Measurements from ENCODE around the gene NR1H2.
A peak's percentile ranks its signal among the peaks of the same experiment; 100 is the strongest.
"Not testable (repeated sequence)": the region's sequence is repeated elsewhere in the genome, so short reads cannot be mapped to it uniquely, and the experiment has no call there.

Gene NR1H2

DNA sequence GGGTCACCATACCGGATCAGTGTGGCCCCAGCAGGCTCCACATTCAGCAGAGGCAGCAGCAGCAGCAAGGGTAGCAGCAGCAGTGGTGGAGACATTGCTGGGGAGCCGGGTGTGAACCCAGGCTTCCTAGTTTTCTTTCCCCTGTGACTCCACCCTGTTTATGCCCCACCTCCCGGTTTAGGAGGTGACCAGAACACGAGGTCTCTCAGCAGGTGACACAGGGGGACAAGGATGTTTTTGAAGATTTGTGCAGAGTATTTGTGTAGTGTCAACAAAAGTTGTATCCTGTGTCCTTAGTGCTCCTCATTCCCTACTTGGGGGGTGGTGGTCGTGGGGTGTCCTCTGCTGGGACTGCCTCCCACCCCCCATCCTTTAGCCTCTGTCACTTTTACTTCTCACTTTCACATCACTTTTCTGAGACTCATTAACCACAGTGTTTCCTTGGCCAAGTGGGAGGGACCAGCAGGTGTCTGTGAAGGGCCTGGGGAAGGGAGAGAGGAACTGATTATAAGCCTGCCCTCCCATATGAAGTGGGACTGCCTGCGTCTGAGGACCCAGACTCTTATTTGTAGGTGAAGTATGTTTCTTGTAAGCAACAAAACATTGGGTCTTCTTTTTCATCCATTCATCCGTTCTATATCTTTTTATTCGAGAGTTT, 31.5 kb upstream of the NR1H2 start:
- DNase-seq (ENCODE audit: low read depth in 3 of 3, low spot score in 1 of 3) = no peak

- not testable (repeated sequence) for DNase-seq (ENCODE audit: low read depth in 3 of 3, low spot score in 1 of 3)
Measured at GRCh38 chr19:50347089-50347581, 29.1 kb upstream of the NR1H2 start.

- DNase-seq (ENCODE audit: low read depth in 3 of 3, low spot score in 1 of 3) = no peak
Measured at GRCh38 chr19:50349277-50350057, 26.8 kb upstream of the NR1H2 start.

GRCh38 chr19:50352242-50352641, 24.0 kb upstream of the NR1H2 start:
- no peak for DNase-seq (ENCODE audit: low read depth in 3 of 3, low spot score in 1 of 3)

DNA sequence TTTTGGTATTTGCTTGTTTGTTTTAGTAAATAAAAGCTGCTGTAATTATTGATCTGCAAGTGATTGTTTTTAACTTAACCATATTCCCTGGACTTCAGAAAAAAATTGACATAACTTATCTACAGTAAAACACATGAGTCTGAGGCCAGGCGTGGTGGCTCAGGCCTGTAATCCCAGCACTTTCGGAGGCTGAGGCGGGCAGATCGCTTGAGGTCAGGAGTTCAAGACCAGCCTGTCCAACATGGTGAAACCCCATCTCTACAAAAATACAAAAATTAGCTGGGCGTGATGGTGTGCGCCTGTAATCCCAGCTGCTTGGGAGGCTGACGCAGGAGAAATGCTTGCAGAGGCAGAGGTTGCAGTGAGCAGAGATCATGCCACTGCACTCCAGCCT, 22.8 kb upstream of the NR1H2 start:
- DNase-seq (ENCODE audit: low read depth in 3 of 3, low spot score in 1 of 3) = not testable (repeated sequence)

- DNase-seq (ENCODE audit: low read depth in 3 of 3, low spot score in 1 of 3) = no peak
Measured at GRCh38 chr19:50356691-50357177, 19.5 kb upstream of the NR1H2 start.

DNA sequence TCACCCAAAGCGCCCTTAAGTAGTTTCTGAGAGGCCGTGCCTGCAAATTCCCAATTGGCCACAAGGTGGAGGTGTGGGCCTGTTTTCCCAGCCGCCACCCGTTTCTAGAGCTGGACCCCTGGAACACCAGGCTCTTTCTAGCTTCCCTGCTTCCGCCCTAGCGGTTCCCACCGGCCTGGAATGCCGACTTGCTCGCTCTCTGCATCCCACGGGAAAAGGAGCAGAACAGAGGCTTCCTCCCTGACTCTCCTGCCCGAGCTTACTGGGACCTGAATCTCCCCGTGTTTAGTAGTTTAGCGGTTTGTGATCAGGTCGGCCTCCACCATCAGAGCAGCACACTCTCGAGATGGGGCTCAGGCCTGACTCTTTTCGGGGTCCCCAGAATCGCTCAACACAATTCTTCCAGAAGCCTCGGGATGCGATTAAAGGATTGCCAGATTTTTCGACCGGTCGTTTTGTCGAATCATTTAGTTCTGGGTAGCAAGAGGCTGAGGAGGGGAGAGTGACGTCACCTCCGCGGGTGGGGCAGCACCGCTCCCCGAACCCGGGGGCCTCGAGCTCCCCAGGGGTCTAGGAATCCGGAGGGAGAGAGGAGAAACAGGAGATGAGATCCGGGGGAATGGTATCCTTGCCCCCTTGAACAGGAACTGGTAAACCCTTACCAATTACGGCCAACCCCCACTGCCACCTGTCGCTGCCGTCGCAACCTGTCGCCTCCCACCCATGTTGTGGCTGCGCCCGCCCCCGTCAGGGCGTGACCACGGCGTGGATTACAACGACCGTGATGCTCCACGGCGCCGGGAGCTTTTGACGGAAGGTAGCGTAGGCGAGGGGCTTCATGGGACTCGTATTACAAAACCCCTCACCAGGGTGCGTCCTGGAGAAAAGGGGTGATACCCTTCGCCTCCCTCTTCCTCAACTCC, 18.8 kb upstream of the NR1H2 start:
- peak; percentile 51 to 80 (median 67) for DNase-seq (ENCODE audit: low read depth in 3 of 3, low spot score in 1 of 3)

DNA sequence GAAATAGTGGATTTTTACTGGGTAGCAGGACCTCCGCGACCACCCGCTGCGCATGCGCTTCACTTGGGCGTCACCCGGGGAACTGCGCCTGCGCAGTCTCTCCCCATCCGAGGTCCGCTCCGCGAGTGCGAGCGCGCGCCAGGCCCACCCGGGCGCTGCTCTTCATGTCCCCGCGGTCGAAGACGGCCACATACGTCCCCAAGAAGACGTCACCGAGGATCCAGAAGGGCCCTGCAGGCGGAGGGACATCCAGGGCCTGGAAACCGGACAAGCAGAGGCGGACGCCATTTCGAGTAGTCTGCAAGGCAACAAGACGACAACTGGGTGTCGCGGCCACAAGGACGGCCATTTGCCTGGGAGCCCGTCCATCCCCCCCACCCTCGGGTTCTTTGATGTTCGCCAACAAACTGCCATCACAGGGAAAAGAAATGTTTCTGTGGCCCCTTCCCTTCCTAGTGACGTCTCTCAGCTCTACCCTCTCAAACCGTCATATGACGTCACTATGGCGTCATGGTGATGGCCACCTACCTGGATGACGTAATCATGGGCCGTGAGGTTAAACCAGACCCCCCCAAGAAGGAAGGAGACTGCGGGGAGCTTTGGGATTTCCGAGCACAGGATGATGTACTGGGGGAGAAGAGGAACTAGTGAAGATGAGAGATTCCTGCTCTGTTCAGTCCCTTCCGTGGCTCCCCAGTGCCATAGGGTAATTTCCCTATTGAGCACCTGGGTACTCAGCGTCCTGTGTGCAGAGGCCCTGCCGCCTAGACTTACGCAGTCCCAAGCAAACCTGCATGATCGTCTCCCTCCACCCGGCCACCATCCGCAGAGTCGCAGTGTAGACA, 17.6 kb upstream of the NR1H2 start:
- DNase-seq (ENCODE audit: low read depth in 3 of 3, low spot score in 1 of 3) = peak; percentile 43 to 68 (median 64)

DNA sequence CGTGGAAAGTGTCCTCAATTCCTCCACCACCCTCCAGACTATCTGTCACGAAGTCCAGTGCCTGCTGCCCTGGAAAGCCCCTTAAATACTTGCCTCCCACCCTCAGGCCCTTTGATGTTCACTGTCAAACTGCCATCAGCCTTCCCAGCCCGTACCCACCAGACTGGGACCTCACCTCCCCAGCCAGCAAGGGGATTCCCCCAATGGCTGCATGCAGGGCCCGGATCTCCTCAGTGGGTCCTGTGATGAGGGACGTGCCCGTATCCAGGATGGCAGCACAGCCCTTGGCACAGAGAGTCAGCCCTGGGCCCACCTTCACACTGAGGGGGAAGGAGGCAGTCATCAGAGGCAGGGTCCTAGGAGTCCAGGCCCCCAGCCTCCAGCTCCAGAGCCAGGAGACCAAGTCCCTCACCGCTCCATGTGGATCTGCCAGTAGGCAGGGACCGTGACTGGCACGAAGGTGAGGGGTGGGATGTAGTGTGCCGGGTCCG, 16.9 kb upstream of the NR1H2 start:
- no peak for DNase-seq (ENCODE audit: low read depth in 3 of 3, low spot score in 1 of 3)

DNA sequence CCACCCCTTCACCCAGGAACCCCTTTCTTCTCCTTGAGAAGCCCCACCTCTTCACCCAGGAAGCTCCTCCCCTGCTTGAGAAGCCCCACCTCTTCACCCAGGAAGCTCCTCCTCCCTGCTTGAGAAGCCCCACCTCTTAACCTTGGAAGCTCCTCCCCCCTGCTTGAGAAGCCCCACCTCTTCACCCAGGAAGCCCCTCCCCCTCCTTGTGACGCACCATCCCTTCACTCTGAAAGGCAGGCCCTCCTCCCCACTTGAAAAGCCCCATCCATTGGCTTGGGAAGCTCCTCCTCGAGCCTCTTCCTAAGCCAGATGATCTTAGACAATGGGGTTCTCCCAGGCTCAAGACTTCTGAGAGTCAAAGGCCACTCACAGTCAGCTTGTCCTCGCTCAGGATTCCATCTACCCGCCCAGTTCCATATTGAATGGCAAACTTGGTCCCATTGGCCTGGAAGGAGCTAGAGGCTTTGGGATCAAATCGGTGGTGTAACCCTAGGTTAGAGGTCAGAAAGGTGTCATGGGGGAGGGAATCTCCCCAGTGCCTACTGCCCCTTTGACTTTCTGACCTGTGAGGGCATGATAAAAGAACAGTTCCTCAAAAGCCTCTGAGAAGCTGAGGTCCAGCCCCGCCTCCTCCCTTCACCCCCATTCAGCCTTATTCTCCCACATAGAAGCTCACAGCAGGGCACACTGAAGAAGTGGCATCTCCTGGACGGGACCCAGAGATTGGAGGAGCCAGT, 14.8 kb upstream of the NR1H2 start:
- no peak for DNase-seq (ENCODE audit: low read depth in 3 of 3, low spot score in 1 of 3)

GRCh38 chr19:50362030-50362412, 14.2 kb upstream of the NR1H2 start:
- DNase-seq (ENCODE audit: low read depth in 3 of 3, low spot score in 1 of 3) = no peak

- no peak for DNase-seq (ENCODE audit: low read depth in 3 of 3, low spot score in 1 of 3)
Measured at GRCh38 chr19:50362656-50363424, 13.4 kb upstream of the NR1H2 start.

DNA sequence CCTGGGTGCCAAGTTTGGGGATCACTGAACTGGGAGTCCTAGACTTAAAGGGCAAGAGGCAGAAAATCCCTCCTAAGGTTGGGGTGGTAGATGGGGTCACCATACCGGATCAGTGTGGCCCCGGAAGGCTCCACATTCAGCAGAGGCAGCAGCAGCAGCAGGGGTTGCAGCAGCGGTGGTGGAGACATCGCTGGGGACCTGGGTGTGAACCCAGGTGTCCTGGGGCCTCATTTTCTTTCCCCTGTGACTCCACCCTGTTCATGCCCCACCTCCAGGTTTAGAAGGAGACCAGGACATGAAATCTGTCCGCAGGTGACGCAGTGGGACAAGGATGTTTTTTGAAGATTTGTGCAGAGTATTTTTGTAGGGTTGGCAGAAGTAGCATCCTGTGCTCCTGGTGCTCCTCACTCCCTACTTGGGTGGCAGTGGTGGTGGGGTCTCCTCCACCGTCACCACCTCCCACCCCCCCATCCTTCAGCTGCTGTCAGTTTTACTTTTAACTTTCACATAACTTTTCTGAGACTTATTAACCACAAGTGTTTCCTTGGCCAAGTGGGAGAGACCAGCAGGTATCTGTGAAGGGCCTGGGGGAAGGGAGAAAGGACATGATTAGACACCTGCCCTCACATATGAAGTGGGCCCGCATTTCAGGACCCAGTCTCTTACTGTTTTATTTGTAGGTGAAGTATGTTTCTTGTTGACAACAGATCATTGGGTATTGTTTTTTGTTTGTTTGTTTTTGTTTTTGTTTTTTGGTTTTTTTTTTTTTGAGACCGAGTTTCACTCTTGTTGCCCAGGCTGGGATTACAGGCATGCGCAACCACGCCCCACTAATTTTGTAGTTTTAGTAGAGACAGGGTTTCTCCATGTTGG, 10.6 kb upstream of the NR1H2 start, which contains the start of gene NAPSA:
Gene NAPSA (minus strand): TSS at position 206 of the 873 bp plus-strand sequence. CDS start 18 bp downstream, at position 188.
- no peak for DNase-seq (ENCODE audit: low read depth in 3 of 3, low spot score in 1 of 3)

DNA sequence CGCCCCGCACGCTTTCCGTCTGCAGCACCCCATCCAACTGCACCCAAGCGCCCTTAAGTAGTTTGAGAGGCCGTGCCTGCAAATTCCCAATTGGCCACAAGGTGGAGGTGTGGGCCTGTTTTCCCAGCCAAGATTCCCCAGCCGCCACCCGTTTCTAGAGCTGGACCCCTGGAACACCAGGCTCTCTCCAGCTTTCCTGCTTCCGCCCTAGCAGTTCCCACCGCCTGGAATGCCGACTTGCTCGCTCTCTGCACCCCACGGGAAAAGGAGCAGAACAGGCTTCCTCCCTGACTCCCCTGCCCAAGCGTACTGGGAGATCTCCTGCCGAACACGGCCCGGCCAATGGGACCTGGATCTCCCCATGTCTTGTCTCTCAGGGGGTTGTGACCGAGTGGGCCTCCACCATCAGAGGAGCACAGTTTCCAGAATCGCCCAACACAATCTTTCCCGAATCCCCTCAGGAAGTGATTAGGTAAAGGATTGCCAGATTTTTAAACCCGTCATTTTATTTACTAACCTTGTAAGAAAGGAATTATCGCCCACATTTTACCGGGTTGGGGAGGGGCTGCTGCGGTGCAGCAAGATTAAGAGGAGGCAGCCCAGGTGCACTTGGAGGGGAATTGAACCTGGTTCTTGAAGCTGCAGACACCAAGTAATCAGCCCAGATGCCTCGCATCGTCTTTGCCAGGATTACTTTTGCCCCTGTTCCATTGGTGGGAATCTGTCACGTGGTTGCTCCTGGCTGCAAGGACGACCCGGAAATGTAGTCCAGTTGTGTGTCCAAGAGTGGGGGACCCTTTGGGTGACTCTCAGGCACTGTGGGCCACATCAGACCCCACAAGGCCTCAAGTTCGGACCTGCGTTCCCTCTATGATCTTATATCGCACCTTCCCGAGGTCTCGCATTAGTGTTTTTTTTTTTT, 7.3 kb upstream of the NR1H2 start:
- DNase-seq (ENCODE audit: low read depth in 3 of 3, low spot score in 1 of 3) = peak in 2 of 3 donors; percentile 61 to 73

DNA sequence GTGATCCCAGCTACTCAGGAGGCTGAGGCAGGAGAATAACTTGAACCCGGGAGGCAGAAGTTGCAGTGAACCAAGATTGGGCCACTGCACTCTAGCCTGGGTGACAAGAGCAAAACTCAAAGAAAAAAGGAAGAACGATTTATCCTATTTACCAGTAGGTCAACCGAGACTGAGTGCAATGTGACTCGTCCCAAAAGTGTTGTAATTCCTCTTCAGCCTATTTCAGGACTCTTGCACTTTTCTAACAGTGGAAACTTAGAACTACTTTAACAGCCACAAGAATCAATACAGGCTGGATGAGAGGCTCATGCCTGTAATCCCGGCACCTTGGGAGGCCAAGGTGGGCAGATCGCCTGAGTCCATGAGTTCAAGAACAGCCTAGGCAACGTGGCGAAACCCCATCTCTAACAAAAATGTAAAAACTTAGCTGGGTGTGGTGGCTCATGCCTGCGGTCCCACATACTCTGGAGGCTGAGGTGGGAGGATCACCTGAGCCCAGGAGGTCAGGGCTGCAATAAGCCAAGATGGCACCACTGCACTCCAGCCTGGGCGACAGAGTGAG, 4.3 kb upstream of the NR1H2 start:
- no peak for DNase-seq (ENCODE audit: low read depth in 3 of 3, low spot score in 1 of 3)

DNA sequence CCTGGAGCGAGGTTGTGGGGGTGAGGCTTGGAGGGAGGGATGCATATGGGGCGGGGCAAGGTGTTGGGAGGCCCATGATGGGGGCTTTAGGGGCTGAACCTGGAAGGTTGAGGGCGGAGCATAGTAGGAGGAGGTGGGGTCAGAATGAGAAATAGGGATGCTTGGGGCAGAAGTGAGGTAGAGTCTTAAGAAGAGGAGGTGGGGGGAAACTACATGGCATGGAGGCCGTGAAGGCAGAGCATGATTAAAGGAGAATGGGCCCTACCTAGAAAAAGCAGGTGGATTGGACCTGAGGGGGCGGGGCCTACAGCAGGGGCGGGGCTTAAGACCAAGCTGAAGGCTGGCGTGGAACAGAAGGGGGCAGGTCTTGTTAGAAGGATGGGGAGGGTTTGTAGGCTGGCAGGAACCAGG, 799 bp downstream of the NR1H2 start:
- DNase-seq (ENCODE audit: low read depth in 3 of 3, low spot score in 1 of 3) = peak in 1 of 3 donors; percentile 46

All from stimulated activated CD4-positive, alpha-beta T cell treated with anti-CD3 and anti-CD28 coated beads, TNF-alpha, amount 100 ng/mL, for 1 hour (primary cell).